ENCODE results near the gene LDLRAD3.

DNA sequence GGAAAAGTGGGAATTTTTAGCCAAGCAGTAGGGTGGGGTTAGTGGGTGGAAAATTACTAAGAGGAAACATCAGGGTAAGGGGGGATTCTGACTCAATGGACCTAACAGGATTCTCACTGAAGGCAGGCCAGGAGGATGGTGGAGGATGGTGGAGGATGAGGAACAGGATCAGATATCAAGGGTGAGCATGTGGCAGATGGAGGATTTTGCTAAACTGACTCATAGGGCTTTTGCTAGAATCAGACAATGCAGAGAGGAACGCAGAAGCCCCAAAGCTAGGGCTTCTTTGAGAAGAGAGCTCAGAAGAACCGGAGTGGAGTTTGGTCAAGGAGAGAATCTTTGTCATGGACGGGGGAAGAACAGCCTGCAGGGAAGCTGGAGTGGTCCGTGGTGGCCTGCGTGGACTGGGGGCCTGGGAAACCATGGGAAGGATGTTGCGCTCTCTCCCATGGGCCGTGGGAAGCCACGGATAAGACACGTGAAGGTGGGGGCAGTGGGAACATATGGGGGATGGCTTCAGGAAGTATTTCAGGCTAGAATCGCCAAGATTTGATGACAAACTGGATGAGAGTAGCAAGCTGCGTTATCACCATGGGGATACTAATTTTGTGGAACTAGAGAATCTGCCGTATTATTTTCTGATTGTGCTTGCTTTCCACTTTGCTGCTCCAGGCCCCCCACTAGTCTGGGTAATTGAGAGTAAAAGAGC is 165.2 kb downstream of the LDLRAD3 start:
- TF ChIP-seq, protein P1, sequence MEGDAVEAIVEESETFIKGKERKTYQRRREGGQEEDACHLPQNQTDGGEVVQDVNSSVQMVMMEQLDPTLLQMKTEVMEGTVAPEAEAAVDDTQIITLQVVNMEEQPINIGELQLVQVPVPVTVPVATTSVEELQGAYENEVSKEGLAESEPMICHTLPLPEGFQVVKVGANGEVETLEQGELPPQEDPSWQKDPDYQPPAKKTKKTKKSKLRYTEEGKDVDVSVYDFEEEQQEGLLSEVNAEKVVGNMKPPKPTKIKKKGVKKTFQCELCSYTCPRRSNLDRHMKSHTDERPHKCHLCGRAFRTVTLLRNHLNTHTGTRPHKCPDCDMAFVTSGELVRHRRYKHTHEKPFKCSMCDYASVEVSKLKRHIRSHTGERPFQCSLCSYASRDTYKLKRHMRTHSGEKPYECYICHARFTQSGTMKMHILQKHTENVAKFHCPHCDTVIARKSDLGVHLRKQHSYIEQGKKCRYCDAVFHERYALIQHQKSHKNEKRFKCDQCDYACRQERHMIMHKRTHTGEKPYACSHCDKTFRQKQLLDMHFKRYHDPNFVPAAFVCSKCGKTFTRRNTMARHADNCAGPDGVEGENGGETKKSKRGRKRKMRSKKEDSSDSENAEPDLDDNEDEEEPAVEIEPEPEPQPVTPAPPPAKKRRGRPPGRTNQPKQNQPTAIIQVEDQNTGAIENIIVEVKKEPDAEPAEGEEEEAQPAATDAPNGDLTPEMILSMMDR (IDR thresholded peaks at IDR 0.05) = no peak
- no peak for TF ChIP-seq POLR2A (IDR thresholded peaks at IDR 0.05)
